HG02870 (cell line): ENCODE data around the gene B3GNT5.
"Not testable (repeated sequence)": the region's sequence is repeated elsewhere in the genome, so short reads cannot be mapped to it uniquely, and the experiment has no call there.

Experiments used
- ATAC-seq: cut with Tn5 transposase; IDR thresholded peaks from one replicate; pipeline ENCODE4 v1.9.1; 2021; ENCODE audit warnings: mild to moderate bottlenecking, moderate library complexity; ENCODE audit not compliant: unreplicated experiment

Gene B3GNT5

DNA sequence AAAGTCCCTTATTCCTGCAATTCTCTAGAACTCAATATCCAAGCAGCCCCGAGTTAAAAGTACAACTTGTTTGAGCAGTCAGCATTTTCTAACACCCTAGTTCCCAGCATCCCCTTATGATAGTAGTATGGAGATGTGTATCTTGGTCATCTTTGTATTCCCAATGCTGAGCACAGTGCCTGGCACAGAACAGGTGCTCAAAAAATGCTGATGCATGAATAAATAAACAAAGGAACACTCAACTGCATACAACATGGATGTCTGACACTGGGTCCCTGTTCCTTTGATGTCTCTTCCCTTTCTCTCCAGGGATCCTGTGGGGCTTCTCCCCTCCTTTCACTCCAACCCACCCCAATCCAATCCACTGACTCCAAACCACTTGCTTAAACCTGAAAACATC lies 23.9 kb upstream of the B3GNT5 start:
- ATAC-seq = no peak

GRCh38 chr3:183230251-183230650 lies 22.8 kb upstream of the B3GNT5 start:
- ATAC-seq = not testable (repeated sequence)

DNA sequence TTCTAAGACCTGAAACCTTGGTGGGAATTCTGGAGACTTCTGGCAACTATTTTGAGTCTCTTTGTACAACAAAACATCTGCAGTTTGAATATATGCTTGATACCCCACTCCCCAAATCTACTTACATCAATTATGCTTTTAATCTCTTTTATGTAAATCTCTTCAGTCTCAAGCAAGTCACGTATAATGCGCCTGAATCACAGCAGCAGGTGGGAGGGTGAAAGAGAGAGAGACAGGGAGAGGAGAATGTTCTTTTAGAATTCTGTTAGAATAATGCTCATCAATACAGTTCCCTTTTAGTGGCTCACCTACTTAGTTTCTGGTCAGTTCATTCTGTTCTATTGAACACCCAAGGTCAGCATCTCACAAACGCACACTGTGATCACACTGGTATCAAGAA lies 22.2 kb upstream of the B3GNT5 start:
- no peak for ATAC-seq

DNA sequence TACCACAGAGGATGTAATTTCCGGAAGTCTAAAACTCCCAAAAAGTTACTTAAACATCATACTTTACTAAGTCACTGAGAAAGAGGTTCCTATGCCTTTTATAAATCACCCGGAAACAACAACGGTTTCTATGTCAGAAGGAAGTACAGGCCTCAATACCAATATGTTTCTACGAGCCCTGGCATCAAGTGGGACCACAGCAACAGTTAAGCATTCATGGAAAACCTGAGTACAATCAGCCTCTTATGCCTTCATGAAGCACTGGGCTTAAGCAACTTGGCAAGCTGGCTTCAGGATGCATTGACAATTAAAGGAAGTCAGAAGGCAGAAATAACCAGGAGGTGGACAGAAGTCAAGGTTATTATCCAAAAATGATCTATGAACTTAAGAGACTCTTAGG lies 19.1 kb upstream of the B3GNT5 start:
- ATAC-seq = no peak

DNA sequence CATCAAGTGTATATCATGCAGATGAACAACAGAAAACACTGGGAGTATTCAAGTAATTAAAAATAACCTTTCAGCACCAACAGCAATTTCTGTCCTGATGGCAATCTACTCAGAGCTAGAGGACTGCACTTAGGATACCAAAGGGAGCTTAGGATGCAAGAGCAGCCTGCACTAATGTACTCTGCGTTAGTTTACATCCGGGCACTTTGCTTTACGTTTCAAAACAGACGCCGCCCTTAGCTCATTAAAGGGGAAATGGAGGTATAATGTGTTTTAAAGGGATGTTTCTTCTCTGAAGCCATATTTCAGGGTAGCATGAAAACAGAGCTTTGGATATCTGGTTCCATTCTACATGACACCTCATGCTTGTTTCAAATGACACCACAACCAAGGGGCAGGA lies 14.0 kb upstream of the B3GNT5 start:
- no peak for ATAC-seq

GRCh38 chr3:183242431-183242830 lies 10.6 kb upstream of the B3GNT5 start:
- no peak for ATAC-seq

DNA sequence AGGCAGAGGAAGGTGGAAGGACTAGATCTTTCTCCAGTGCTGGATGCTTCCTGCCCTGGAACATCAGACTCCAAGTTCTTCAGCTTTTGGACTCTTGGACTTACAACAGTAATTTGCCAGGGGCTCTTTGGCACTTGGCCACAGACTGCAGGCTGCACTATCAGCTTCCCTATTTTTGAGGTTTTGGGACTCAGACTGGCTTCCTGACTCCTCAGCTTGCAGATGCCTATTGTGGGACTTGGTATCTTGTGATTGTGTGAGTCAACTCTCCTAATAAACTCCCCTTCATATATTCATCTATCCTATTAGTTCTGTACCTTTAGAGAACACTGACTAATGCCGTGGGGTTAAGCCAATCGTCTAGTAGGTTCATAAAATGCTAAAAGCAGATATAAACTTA lies 8.8 kb upstream of the B3GNT5 start:
- no peak for ATAC-seq

DNA sequence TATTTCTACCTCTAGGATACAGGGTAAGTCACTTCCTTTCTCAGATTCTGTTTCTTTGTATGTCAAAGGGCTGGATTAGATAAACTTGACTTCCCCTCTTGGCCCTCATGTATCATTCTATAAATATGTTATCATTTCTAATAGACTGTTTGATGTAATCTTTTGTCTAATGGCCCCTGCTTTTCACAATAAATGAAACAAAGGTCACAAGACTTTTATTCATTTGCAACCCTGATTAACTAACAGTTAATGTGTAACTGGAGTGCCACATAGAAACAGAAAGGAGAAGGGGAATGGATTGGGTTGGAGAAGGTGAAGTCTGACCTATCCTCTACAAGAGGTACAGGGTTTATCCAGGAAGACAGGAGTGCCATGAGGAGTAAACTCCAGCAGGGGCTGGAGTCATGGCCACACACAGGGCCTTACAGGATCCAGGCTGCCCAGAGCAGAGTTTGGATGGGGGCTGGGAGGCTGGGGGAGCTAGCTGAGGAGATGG lies 8.0 kb upstream of the B3GNT5 start:
- no peak for ATAC-seq

DNA sequence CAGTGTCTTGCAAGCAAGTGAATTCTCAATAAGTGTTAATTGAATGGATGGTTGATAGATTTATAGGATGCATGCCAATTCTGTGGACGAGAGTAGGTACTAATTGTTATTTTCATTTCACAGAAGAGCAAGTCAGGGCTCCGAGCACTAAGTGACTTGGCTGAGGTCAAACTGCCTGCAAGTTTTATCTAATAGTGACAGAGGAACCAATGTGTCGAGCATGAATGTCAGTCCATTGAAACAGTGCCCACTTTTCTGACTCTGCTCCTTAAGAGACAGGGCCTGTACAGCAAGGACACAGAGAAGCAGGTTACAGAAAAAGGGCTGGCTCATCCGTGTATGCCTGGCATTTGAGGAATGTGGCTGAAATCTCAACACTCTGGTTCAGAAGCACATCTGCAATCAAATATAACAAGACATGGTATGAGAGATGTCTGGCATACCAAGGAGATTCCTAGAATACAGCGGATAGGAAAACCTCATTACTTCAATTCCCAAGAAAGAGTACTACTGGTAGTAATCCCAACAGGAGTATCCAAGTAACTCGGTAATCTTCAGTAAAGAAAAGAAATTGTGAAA lies 6.0 kb upstream of the B3GNT5 start:
- no peak for ATAC-seq

GRCh38 chr3:183249006-183249718 lies 3.9 kb upstream of the B3GNT5 start:
- ATAC-seq = no peak

- ATAC-seq = no peak
These were observed 803 bp upstream of the B3GNT5 start for GRCh38 chr3:183252118-183252782.

DNA sequence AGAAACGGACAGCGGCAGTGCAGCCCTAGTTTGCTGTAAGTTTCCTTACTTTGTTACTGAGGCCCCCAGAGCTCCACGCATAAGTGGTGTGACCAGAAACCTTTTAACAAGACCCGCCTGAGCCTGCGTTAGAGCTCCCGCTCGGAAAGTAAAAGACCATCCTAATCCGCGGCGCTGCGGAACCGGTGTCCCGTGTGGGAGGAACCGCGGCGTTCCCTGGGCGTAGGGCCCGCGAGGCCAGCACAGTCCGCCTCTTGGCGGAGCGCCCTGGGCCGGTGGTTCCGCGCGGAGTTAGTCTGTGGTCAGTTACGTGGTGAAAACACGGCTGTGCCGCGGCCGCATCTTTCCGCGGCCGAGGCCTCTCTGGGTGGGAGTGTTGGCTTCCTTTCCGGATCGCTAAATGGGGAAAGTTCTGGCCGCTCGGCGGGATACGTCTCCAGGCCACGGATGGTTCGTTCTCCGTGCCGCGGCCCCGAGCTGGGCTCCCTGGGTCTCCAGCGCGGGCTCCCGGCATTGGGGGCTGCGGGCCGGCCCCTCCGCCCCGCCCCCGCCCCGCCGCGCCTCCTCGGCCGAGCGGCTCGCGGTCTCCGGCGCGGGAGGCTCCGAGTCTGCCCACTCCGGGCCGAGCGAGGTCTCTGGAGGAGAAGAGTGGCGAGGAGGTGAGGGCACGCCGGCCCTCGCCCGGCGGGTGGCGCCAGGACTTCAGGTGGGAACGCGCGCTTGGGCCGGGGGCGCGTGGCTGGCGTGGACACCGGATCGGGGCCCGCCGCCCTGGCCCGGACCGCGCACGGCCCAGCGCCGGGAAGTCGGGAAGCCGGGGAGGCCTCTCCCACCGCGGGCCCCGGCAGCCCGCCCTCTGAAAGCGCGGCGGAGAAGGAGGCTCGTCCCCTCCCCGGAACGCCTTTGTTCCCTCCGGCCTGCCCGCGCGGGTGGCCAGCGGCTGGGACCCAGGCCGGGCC lies 754 bp downstream of the B3GNT5 start:
- no peak for ATAC-seq

DNA sequence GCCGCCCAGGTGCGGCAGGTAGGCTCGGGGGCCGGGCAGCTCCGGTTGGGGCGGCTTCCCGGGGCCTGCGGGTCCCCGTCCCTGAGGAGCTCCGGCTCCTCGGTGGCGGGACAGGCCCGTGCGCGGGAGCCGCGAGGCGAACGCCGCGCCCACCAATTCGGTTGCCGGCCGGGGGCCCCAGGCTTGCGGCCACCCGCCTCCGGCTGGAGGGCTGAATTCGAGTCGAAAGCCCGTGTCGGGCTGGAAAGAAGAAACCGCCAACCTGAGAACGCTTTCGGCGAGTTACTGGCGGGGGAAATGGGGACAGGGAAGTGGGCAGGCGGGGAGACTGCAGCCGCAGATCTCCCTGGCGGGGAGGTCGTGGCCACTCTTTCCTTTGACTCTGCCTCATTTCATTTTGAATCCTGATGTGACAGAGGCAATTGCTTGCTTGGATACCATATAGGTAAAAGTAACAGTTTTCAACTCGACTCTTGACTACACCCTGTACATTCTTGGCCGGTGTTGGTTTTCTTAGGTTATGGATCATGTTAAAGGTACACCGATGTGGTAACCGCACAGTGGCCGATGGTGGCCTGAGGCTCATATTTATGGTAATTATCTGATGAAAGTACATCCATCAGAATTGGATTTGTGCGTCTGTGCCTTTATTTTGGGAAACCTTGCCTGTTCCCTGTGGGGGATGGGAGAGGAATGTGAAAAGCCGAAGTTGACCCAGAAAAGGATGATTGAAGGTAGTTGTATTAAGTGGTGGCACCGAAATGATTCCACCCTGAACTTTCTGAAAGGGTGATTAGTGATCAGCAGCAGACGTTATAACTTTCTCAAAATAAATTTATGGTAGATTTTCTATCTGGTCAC lies 1.7 kb downstream of the B3GNT5 start:
- ATAC-seq = no peak

- no peak for ATAC-seq
These were observed 2.3 kb downstream of the B3GNT5 start for GRCh38 chr3:183255348-183255730.

- no peak for ATAC-seq
These were observed 6.0 kb downstream of the B3GNT5 start for GRCh38 chr3:183259087-183259486.

DNA sequence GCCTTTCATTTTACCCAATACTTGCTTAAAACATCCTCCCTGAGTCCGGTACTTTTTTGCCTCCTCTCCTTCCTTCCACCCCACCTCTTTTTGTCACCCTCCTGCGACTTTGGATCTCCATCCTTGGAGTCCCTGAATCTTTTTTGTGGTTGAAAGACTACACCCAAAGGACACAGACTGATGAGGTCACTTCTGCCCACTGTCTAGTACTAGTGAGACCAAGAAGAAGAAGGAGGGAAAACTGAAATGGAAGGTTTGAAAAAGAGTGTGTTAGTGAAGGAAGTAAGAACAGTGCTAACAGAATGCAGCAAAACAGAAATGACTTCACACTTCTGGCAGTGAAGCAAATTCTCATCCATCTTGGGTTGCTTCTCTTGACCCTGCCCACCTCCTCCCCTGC lies 6.6 kb downstream of the B3GNT5 start:
- no peak for ATAC-seq

- ATAC-seq = no peak
These were observed 7.3 kb downstream of the B3GNT5 start for GRCh38 chr3:183260167-183260904.

- no peak for ATAC-seq
These were observed 8.2 kb downstream of the B3GNT5 start for GRCh38 chr3:183261151-183261724.

DNA sequence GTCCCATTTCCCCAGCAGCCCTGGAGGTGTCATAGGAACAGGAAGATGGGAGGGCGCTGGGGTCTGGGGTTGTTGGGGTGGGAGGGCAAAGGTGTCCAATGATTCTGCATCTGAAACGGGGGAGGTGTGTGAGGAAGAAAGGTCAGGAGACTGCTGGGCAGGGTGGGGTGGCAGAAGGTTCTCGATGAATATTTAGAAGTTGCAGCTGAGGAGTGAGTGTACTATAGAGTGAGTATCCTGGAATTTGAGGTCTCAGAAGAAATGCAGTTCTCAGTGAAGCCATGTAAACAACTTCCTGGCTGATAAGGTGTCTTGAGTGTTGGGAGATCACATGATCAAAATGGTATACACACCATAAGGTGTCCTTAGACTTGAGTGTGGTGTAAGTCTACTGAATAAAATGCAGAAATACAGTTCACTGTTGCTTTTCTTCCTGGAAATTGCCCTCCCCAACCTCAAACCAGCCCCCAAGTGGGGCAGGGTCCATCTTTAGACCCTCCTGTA lies 9.9 kb downstream of the B3GNT5 start:
- ATAC-seq = no peak
